ENCODE results near the gene GPANK1. TPM values are rescaled to one million over a fixed set of nuclear protein-coding genes. Genes with fewer than 3 reads are reported as not detected.

The GPANK1 gene
- total and polyA plus RNA-seq, 2 of the 13 experiments (the other 11 are each of a cell fraction or from before 2014, with no cell fraction given) = 15.4 to 22.8 TPM

GRCh38 chr6:31663961-31664789 lies 622 bp downstream of the GPANK1 start (continued):
- TF ChIP-seq, protein P1, sequence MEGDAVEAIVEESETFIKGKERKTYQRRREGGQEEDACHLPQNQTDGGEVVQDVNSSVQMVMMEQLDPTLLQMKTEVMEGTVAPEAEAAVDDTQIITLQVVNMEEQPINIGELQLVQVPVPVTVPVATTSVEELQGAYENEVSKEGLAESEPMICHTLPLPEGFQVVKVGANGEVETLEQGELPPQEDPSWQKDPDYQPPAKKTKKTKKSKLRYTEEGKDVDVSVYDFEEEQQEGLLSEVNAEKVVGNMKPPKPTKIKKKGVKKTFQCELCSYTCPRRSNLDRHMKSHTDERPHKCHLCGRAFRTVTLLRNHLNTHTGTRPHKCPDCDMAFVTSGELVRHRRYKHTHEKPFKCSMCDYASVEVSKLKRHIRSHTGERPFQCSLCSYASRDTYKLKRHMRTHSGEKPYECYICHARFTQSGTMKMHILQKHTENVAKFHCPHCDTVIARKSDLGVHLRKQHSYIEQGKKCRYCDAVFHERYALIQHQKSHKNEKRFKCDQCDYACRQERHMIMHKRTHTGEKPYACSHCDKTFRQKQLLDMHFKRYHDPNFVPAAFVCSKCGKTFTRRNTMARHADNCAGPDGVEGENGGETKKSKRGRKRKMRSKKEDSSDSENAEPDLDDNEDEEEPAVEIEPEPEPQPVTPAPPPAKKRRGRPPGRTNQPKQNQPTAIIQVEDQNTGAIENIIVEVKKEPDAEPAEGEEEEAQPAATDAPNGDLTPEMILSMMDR (CRISPR knock-in tag; IDR thresholded peaks at IDR 0.05) = peak; percentile 46
- TF ChIP-seq ZNF761 (CRISPR knock-in tag; conservative IDR thresholded peaks at IDR 0.05) (no peak; the same call in 1 of the 2 replicates), ZNF441 (CRISPR knock-in tag; IDR thresholded peaks at IDR 0.05; ENCODE audit: borderline replicate concordance) (peak; percentile 56; the same call in 1 of the 2 replicates), SP140L (CRISPR knock-in tag; IDR thresholded peaks at IDR 0.05; ENCODE audit: borderline replicate concordance) (no peak), RARA (CRISPR knock-in tag; IDR thresholded peaks at IDR 0.05) (peak; percentile 38; the same call in 1 of the 2 replicates), CCAR2 (optimal IDR thresholded peaks at IDR 0.05; ENCODE audit: low read depth, low read length) (no peak), ETV5 (CRISPR knock-in tag; IDR thresholded peaks at IDR 0.05; ENCODE audit: borderline replicate concordance) (peak; percentile 4; the same call in 1 of the 2 replicates), HNRNPH1 (optimal IDR thresholded peaks at IDR 0.05; ENCODE audit: low read depth, low read length) (peak; percentile 76), ZNF850 (CRISPR knock-in tag; conservative IDR thresholded peaks at IDR 0.05) (0 out of 2 replicates have a peak, but pooled peaks have one; percentile 3), MIER3 (CRISPR knock-in tag; IDR thresholded peaks at IDR 0.05; ENCODE audit: borderline replicate concordance) (0 out of 2 replicates have a peak, but pooled peaks have one; percentile 7), SP5 (CRISPR knock-in tag; IDR thresholded peaks at IDR 0.05; ENCODE audit: borderline replicate concordance, low read depth) (no peak), AGO1 (IDR thresholded peaks at IDR 0.05; ENCODE audit: low read depth, low read length, poor library complexity, severe bottlenecking) (peak; percentile 91), ZXDC (CRISPR knock-in tag; IDR thresholded peaks at IDR 0.05) (no peak)
- TF ChIP-seq, protein P2, sequence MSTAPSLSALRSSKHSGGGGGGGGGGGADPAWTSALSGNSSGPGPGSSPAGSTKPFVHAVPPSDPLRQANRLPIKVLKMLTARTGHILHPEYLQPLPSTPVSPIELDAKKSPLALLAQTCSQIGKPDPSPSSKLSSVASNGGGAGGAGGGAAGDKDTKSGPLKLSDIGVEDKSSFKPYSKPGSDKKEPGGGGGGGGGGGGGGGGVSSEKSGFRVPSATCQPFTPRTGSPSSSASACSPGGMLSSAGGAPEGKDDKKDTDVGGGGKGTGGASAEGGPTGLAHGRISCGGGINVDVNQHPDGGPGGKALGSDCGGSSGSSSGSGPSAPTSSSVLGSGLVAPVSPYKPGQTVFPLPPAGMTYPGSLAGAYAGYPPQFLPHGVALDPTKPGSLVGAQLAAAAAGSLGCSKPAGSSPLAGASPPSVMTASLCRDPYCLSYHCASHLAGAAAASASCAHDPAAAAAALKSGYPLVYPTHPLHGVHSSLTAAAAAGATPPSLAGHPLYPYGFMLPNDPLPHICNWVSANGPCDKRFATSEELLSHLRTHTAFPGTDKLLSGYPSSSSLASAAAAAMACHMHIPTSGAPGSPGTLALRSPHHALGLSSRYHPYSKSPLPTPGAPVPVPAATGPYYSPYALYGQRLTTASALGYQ (CRISPR knock-in tag; IDR thresholded peaks at IDR 0.05) = 0 out of 2 replicates have a peak, but pooled peaks have one; percentile 19
- TF ChIP-seq, protein P3, sequence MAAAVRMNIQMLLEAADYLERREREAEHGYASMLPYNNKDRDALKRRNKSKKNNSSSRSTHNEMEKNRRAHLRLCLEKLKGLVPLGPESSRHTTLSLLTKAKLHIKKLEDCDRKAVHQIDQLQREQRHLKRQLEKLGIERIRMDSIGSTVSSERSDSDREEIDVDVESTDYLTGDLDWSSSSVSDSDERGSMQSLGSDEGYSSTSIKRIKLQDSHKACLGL (CRISPR knock-in tag; IDR thresholded peaks at IDR 0.05) = 0 out of 2 replicates have a peak, but pooled peaks have one; percentile 24
- TF ChIP-seq, protein P4, sequence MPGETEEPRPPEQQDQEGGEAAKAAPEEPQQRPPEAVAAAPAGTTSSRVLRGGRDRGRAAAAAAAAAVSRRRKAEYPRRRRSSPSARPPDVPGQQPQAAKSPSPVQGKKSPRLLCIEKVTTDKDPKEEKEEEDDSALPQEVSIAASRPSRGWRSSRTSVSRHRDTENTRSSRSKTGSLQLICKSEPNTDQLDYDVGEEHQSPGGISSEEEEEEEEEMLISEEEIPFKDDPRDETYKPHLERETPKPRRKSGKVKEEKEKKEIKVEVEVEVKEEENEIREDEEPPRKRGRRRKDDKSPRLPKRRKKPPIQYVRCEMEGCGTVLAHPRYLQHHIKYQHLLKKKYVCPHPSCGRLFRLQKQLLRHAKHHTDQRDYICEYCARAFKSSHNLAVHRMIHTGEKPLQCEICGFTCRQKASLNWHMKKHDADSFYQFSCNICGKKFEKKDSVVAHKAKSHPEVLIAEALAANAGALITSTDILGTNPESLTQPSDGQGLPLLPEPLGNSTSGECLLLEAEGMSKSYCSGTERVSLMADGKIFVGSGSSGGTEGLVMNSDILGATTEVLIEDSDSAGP (CRISPR knock-in tag; IDR thresholded peaks at IDR 0.05; ENCODE audit: borderline replicate concordance) = peak; percentile 66; the same call in 1 of the 2 replicates
- TF ChIP-seq, protein P5, sequence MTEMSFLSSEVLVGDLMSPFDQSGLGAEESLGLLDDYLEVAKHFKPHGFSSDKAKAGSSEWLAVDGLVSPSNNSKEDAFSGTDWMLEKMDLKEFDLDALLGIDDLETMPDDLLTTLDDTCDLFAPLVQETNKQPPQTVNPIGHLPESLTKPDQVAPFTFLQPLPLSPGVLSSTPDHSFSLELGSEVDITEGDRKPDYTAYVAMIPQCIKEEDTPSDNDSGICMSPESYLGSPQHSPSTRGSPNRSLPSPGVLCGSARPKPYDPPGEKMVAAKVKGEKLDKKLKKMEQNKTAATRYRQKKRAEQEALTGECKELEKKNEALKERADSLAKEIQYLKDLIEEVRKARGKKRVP (CRISPR knock-in tag; IDR thresholded peaks at IDR 0.05) = peak in 1 of 2 experiments; percentile 25; a peak in 1 of 4 replicates

Measured in HepG2 (cell line).